WTC11 (cell line): ENCODE measurements around the gene KIF21A. TPM values are rescaled to one million over a fixed set of nuclear protein-coding genes. Genes with fewer than 3 reads are reported as not detected.
A peak's percentile ranks its signal among the peaks of the same experiment; 100 is the strongest.

Experiments
- ATAC-seq: fragments of 200-7000 bp; cut with Tn5 transposase; 2 replicates; pipeline ENCODE4 v1.10.0; 2021; ENCODE audit warnings: mild to moderate bottlenecking, moderate library complexity
- CTCF ChIA-PET: fragments of 300-600 bp; sonication (Branson Sonifier 250); formaldehyde crosslinking; loops from one replicate; lab custom pipeline; 2021; ENCODE audit warnings: antibody characterized with exemption; lab: Charles Lee
- POLR2A ChIA-PET: fragments of 350-600 bp; sonication (Branson Sonifier 250); formaldehyde crosslinking; loops from one replicate; lab custom pipeline; 2021; ENCODE audit warnings: antibody characterized with exemption; lab: Charles Lee
- DNase-seq: peaks from one replicate; pipeline ENCODE4 v3.0.0; 2021; ENCODE audit warnings: low spot score
- H3K27ac Mint-ChIP-seq: 2 replicates; pipeline ENCODE4 v1.8.0; 2021; ENCODE audit warnings: mixed read lengths
- H3K27me3 Mint-ChIP-seq: 2 replicates; pipeline ENCODE4 v1.8.0; 2021; ENCODE audit warnings: low read depth, mild to moderate bottlenecking, moderate library complexity, mixed read lengths
- H3K36me3 Mint-ChIP-seq: 2 replicates; pipeline ENCODE4 v1.8.0; 2021; ENCODE audit warnings: mixed read lengths
- H3K4me1 Mint-ChIP-seq: 2 replicates; pipeline ENCODE4 v1.8.0; 2022; ENCODE audit warnings: mixed read lengths
- H3K4me3 Mint-ChIP-seq: 2 replicates; pipeline ENCODE4 v1.8.0; 2021; ENCODE audit warnings: mild to moderate bottlenecking, moderate library complexity, mixed read lengths
- H3K9me3 Mint-ChIP-seq: 2 replicates; pipeline ENCODE4 v1.8.0; 2021; ENCODE audit warnings: mixed read lengths
- AR ChIP-seq: fragments of 250-450 bp; sonication (Bioruptor Pico); IDR thresholded peaks from 2 replicates; pipeline ENCODE4 v1.9.0; 2021; ENCODE audit warnings: mild to moderate bottlenecking
- ARID4B ChIP-seq: sonication (generic); formaldehyde crosslinking; IDR thresholded peaks from 2 replicates; pipeline ENCODE4 v1.8.0; 2023; ENCODE audit warnings: missing genetic modification reagents, mild to moderate bottlenecking, borderline replicate concordance
- E2F4 ChIP-seq: sonication (generic); formaldehyde crosslinking; IDR thresholded peaks from 2 replicates; pipeline ENCODE4 v1.8.1; 2022; ENCODE audit warnings: low read depth, mild to moderate bottlenecking, moderate library complexity, missing genetic modification reagents, borderline replicate concordance
- E2F5 ChIP-seq: sonication (generic); formaldehyde crosslinking; IDR thresholded peaks from 2 replicates; pipeline ENCODE4 v1.8.1; 2022; ENCODE audit warnings: mild to moderate bottlenecking, moderate library complexity, missing genetic modification reagents
- ELF4 ChIP-seq: sonication (generic); formaldehyde crosslinking; IDR thresholded peaks from 2 replicates; pipeline ENCODE4 v1.8.1; 2022; ENCODE audit warnings: low read depth, mild to moderate bottlenecking, moderate library complexity, missing genetic modification reagents
- ERG ChIP-seq: fragments of 250-450 bp; sonication (Bioruptor Pico); IDR thresholded peaks from 2 replicates; pipeline ENCODE4 v1.8.0; 2021; ENCODE audit warnings: mild to moderate bottlenecking
- GABPB1 ChIP-seq: sonication (generic); formaldehyde crosslinking; IDR thresholded peaks from 2 replicates; pipeline ENCODE4 v1.8.1; 2023; ENCODE audit warnings: mild to moderate bottlenecking, missing genetic modification reagents
- JUN ChIP-seq: sonication (generic); formaldehyde crosslinking; IDR thresholded peaks from 2 replicates; pipeline ENCODE4 v1.8.0; 2023; ENCODE audit warnings: mild to moderate bottlenecking, missing genetic modification reagents
- KAT7 ChIP-seq: sonication (generic); formaldehyde crosslinking; IDR thresholded peaks from 2 replicates; pipeline ENCODE4 v1.8.1; 2023; ENCODE audit warnings: missing genetic modification reagents, mild to moderate bottlenecking, borderline replicate concordance
- NFE2L1 ChIP-seq: sonication (generic); formaldehyde crosslinking; IDR thresholded peaks from 2 replicates; pipeline ENCODE4 v1.8.1; 2023; ENCODE audit warnings: missing genetic modification reagents
- OVOL2 ChIP-seq: fragments of 250-450 bp; sonication (Bioruptor Pico); IDR thresholded peaks from 2 replicates; pipeline ENCODE4 v1.9.0; 2021; ENCODE audit warnings: mild to moderate bottlenecking, borderline replicate concordance
- RELA ChIP-seq: sonication (generic); formaldehyde crosslinking; IDR thresholded peaks from 2 replicates; pipeline ENCODE4 v1.8.1; 2022; ENCODE audit warnings: missing genetic modification reagents, mild to moderate bottlenecking, borderline replicate concordance
- TCF7 ChIP-seq: sonication (generic); formaldehyde crosslinking; IDR thresholded peaks from 2 replicates; pipeline ENCODE4 v1.8.0; 2022; ENCODE audit warnings: mild to moderate bottlenecking, low read depth, missing genetic modification reagents, moderate library complexity
- USF1 ChIP-seq: sonication (generic); formaldehyde crosslinking; IDR thresholded peaks from 2 replicates; pipeline ENCODE4 v1.8.0; 2022; ENCODE audit warnings: mild to moderate bottlenecking, missing genetic modification reagents
- ZNF263 ChIP-seq: sonication (generic); formaldehyde crosslinking; IDR thresholded peaks from 2 replicates; pipeline ENCODE4 v1.8.1; 2022; ENCODE audit warnings: low read depth, mild to moderate bottlenecking, moderate library complexity, missing genetic modification reagents
- total RNA-seq: library from RNA; stranded (reverse); gene quantifications from 3 replicates; pipeline ENCODE4 v1.2.3, GENCODE V29; 2021

Gene KIF21A
- total RNA-seq, 1 experiment from 2014 or later = 34.7 TPM

GRCh38 chr12:39431002-39431796, 11.7 kb downstream of the KIF21A start:
- Mint-ChIP-seq H3K9me3 (no peaks in the 10 kb centered on the region), H3K36me3 (no peaks in the 10 kb centered on the region), H3K4me1 (no peaks in the 10 kb centered on the region), H3K27me3 (no peaks in the 10 kb centered on the region), H3K4me3 (no peak overlapping the region), H3K27ac (no peak overlapping the region)
- no peak for DNase-seq
- POLR2A ChIA-PET = no interaction called here
- no peak for ATAC-seq
- no peak for TF ChIP-seq GABPB1 (CRISPR knock-in tag)
- TF ChIP-seq, all 79 proteins: peak for 0
- CTCF ChIA-PET = no interaction called here

GRCh38 chr12:39429809-39430208, 13.1 kb downstream of the KIF21A start:
- TF ChIP-seq KAT7 (no peak), ARID4B (CRISPR knock-in tag) (no peak), ZNF263 (CRISPR knock-in tag) (no peak)
- no peaks in the 10 kb centered on the region for H3K9me3 Mint-ChIP-seq
- H3K4me1 Mint-ChIP-seq = no peaks in the 10 kb centered on the region
- H3K36me3 Mint-ChIP-seq = no peaks in the 10 kb centered on the region
- H3K27me3 Mint-ChIP-seq = no peaks in the 10 kb centered on the region
- CTCF ChIA-PET = interaction anchor here (0.6 to 0.7 kb wide), 2 partner anchors 37 to 118 kb away, joined by 3 read pairs; no protein-coding TSS in a partner anchor
- no peak for DNase-seq
- POLR2A ChIA-PET = interaction anchor here (0.7 kb wide), 1 partner anchor 60 kb away, joined by 4 read pairs; no protein-coding TSS in a partner anchor
- no peak overlapping the region for H3K4me3 Mint-ChIP-seq
- no peak for ATAC-seq
- H3K27ac Mint-ChIP-seq = no peak overlapping the region

- ATAC-seq = no peak
- H3K27ac Mint-ChIP-seq = no peak overlapping the region
- no peaks in the 10 kb centered on the region for H3K9me3 Mint-ChIP-seq
- H3K4me1 Mint-ChIP-seq = no peaks in the 10 kb centered on the region
- H3K4me3 Mint-ChIP-seq = no peak overlapping the region
- H3K27me3 Mint-ChIP-seq = no peaks in the 10 kb centered on the region
- no peaks in the 10 kb centered on the region for H3K36me3 Mint-ChIP-seq
- TF ChIP-seq ELF4 (CRISPR knock-in tag) (no peak), ERG (CRISPR knock-in tag) (no peak), JUN (CRISPR knock-in tag) (no peak), RELA (CRISPR knock-in tag) (no peak)
- TF ChIP-seq, all 79 proteins: peak for 0
- POLR2A ChIA-PET = no interaction called here
- no peak for DNase-seq
- CTCF ChIA-PET = no interaction called here
These were observed 15.5 kb downstream of the KIF21A start for GRCh38 chr12:39427360-39427808.

- H3K36me3 Mint-ChIP-seq = no peaks in the 10 kb centered on the region
- H3K4me3 Mint-ChIP-seq = no peak overlapping the region
- peak overlapping the region; percentile 30; the same call in 1 of the 2 replicates for H3K27ac Mint-ChIP-seq
- H3K4me1 Mint-ChIP-seq = no peaks in the 10 kb centered on the region
- POLR2A ChIA-PET = no interaction called here
- no peaks in the 10 kb centered on the region for H3K9me3 Mint-ChIP-seq
- DNase-seq (no peak), ATAC-seq (no peak)
- CTCF ChIA-PET = no interaction called here
- H3K27me3 Mint-ChIP-seq = no peaks in the 10 kb centered on the region
- TF ChIP-seq USF1 (CRISPR knock-in tag) (no peak), OVOL2 (CRISPR knock-in tag) (no peak), E2F5 (CRISPR knock-in tag) (no peak), TCF7 (CRISPR knock-in tag) (no peak), AR (CRISPR knock-in tag) (no peak), E2F4 (CRISPR knock-in tag) (no peak), NFE2L1 (CRISPR knock-in tag) (no peak)
These were observed 16.2 kb downstream of the KIF21A start for GRCh38 chr12:39426636-39427240.
